Right lobe of liver (tissue), 6 donors: ENCODE data around the gene NPW. TPM values are rescaled to one million over a fixed set of nuclear protein-coding genes. Genes with fewer than 3 reads are reported as not detected.

Experiments
- ATAC-seq, 4 donors: fragments of 200-7000 bp; cut with Tn5 transposase; one replicate each; pipeline ENCODE4 v1.9.1; 2020; ENCODE audit warnings: mild to moderate bottlenecking in 4 of 4, moderate library complexity in 4 of 4
- DNase-seq, 3 donors: peaks; one replicate each; pipeline ENCODE4 v3.0.0-alpha.2; 2020
- H3K27ac ChIP-seq, 3 donors: fragments of 200-600 bp; one replicate each; pipeline ENCODE4 v1.8.0; 2022
- H3K27me3 ChIP-seq, 2 donors: fragments of 200-600 bp; one replicate each; pipeline ENCODE4 v1.8.0; 2022
- H3K36me3 ChIP-seq, 4 donors: fragments of 200-600 bp; sonication (generic) in 1 of 4; one replicate each; pipeline versions ENCODE4 v1.5.1 to v1.8.0; 2017 to 2022; ENCODE audit warnings: control low read depth in 1 of 4
- H3K4me1 ChIP-seq, 4 donors: fragments of 200-600 bp; sonication (generic) in 1 of 4; one replicate each; pipeline versions ENCODE4 v1.5.1 to v1.8.0; 2017 to 2022; ENCODE audit warnings: control low read depth in 1 of 4
- H3K4me3 ChIP-seq, 3 donors: fragments of 200-600 bp; one replicate each; pipeline ENCODE4 v1.8.0; 2022
- H3K9me3 ChIP-seq, 4 donors: fragments of 200-600 bp; sonication (generic) in 1 of 4; one replicate each; pipeline versions ENCODE4 v1.5.1 to v1.8.0; 2017 to 2022; ENCODE audit warnings: control low read depth in 1 of 4
- CTCF ChIP-seq, 4 donors: fragments of 200-600 bp in 3 of 4; fragments of 450-650 bp in 1 of 4; IDR thresholded peaks; one replicate each; pipeline versions ENCODE4 v1.5.1 to v1.8.0; 2016 to 2022; ENCODE audit warnings: antibody characterized with exemption in 4 of 4, mild to moderate bottlenecking in 2 of 4
- POLR2A ChIP-seq: fragments of 450-650 bp; IDR thresholded peaks from one replicate; pipeline ENCODE4 v1.6.1; 2017; ENCODE audit warnings: antibody characterized with exemption, mild to moderate bottlenecking
- WGBS: methylation state at CpG from one replicate; pipeline ENCODE4 v1.1.6; 2018; ENCODE audit warnings: low coverage, low lambda C conversion rate; ENCODE audit not compliant: insufficient coverage; ENCODE audit errors: missing lambda C conversion rate; 5-methylcytosine and 5-hydroxymethylcytosine counted together
- intact Hi-C, 2 donors: fragments of 100-400 bp; cut with DNase I; formaldehyde crosslinking; loops; one replicate each; pipeline versions ENCODE4 v1.11.2 to v1.14.1; 2022
- total RNA-seq, 6 experiments: library from RNA; depleted of rRNA in 2 of 6; stranded (reverse); fragments of >200 nt in 2 of 6; fragmentation: NEBNext Ultra II Directional in 3 of 6; extraction: Animal tissue kit (Norgen Biotek cat#: 25700) in 3 of 6; gene quantifications; one replicate each; pipeline versions ENCODE4 v1.1.0 to v1.2.4, GENCODE V29; 2016 to 2023
- donor health status: DM: no; HTN: yes; CAD: no.
- donor health status: DM: no; HTN: no; CAD: no.
- donor health status: DM: no; HTN: no; CAD: no.
- donor health status: DM: no; HTN: yes; CAD: no.
- donor health status: DM: no; HTN: yes; CAD: no.

The NPW gene
- total RNA-seq, 6 experiments from 2014 or later: 2.7 to 12.3 (median 8.2) TPM

- intact Hi-C loops: no loop called here
- Histone ChIP-seq H3K27ac (no peak overlapping the region), H3K4me3 (no peak overlapping the region), H3K9me3 (no peaks in the 10 kb centered on the region), H3K27me3 (no peaks in the 10 kb centered on the region), H3K36me3 (peaks cover 0 to 33% (median 10%) of the 10 kb centered on the region in 4 donors), H3K4me1 (peaks cover 0 to 17% (median 5%) of the 10 kb centered on the region in 4 donors)
- ATAC-seq (no peak), DNase-seq (peak in 2 of 3 donors; percentile 23 to 56)
- TF ChIP-seq POLR2A (no peak), CTCF (IDR thresholded peaks at IDR 0.05) (no peak)
- WGBS: 80% methylated on average over 5 of the region's 42 CpGs
Observed at GRCh38 chr16:1974157-1975070, 45.2 kb upstream of the NPW start.

- DNase-seq (peak in 2 of 3 donors; percentile 21 to 46), ATAC-seq (no peak)
- Histone ChIP-seq H3K9me3 (no peaks in the 10 kb centered on the region), H3K36me3 (peaks cover 0 to 33% (median 10%) of the 10 kb centered on the region in 4 donors), H3K4me1 (peaks cover 0 to 17% (median 5%) of the 10 kb centered on the region in 4 donors), H3K27ac (no peak overlapping the region), H3K4me3 (no peak overlapping the region), H3K27me3 (no peaks in the 10 kb centered on the region)
- intact Hi-C loops: no loop called here
- TF ChIP-seq CTCF (IDR thresholded peaks at IDR 0.05) (no peak), POLR2A (no peak)
- WGBS: 89% methylated on average over 12 of the region's 33 CpGs
Observed at GRCh38 chr16:1975432-1976215, 44.0 kb upstream of the NPW start.

- Histone ChIP-seq H3K27ac (no peak overlapping the region), H3K36me3 (peaks cover 0 to 33% (median 10%) of the 10 kb centered on the region in 4 donors), H3K9me3 (no peaks in the 10 kb centered on the region), H3K4me1 (peaks cover 0 to 12% (median 5%) of the 10 kb centered on the region in 4 donors), H3K27me3 (no peaks in the 10 kb centered on the region), H3K4me3 (no peak overlapping the region)
- no peak for ATAC-seq
- DNase-seq: no peak
- no peak for TF ChIP-seq CTCF (IDR thresholded peaks at IDR 0.05)
- no peak for TF ChIP-seq POLR2A
- intact Hi-C loops: no loop called here
- no CpG with 5 or more reads among the region's 8 CpGs for WGBS
Observed at GRCh38 chr16:1976216-1976520, 43.4 kb upstream of the NPW start.

- peaks cover 0 to 33% (median 10%) of the 10 kb centered on the region in 4 donors for H3K36me3 ChIP-seq
- TF ChIP-seq CTCF (IDR thresholded peaks at IDR 0.05) (no peak), POLR2A (no peak)
- DNase-seq: no peak
- 97% methylated on average over 11 of the region's 33 CpGs for WGBS
- no peak overlapping the region for H3K27ac ChIP-seq
- intact Hi-C loops: no loop called here
- ATAC-seq: no peak
- H3K4me3 ChIP-seq: no peak overlapping the region
- H3K27me3 ChIP-seq: no peaks in the 10 kb centered on the region
- peaks cover 0 to 11% (median 5%) of the 10 kb centered on the region in 4 donors for H3K4me1 ChIP-seq
- H3K9me3 ChIP-seq: no peaks in the 10 kb centered on the region
Observed at GRCh38 chr16:1976951-1977874, 42.4 kb upstream of the NPW start.
